Measurements from ENCODE around the gene IMP4. TPM values are rescaled to one million over a fixed set of nuclear protein-coding genes. Genes with fewer than 3 reads are reported as not detected.

The IMP4 gene
- total RNA-seq, 2 experiments from 2014 or later, result 71.1 to 75.2 TPM

DNA sequence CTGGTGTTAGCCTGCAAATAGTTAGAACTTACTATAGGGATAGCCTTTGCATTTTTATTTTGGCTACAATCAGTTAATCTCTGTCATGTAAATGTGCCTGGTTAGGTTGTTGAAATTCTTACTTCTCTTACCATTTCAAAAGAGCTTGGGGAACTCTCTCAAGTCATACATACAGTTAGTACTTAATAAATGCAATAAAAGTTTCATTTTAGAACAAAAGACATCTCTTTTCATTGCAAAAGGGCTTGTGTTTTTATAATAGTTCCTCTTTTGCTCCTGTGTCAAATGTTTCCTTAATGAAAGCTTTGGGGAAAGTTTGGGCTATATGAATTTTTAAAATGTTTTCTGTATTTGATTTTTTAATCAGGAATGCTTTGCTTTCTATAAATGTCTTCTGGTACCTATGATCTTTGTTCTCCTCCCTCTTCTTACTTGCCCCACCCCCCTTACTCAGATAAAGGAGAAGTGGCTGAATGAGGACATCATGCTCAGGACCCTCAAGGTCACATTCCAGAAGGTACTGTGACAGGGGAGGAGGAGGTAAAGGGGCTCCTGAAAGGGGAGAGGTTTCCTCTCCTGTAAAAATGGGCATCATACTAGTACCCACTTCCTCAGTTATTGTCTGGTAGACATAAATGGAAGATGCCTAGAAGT, 26.7 kb downstream of the IMP4 start:
- Mint-ChIP-seq H3K4me1 (peaks cover 39% of the 10 kb centered on the region), H3K27ac (no peak overlapping the region), H3K4me3 (no peak overlapping the region), H3K9me3 (no peaks in the 10 kb centered on the region), H3K36me3 (ENCODE audit: low read depth) (peaks cover 26% of the 10 kb centered on the region), H3K27me3 (no peaks in the 10 kb centered on the region)
- DNase-seq, result no peak
- ChIA-PET CTCF (interaction anchor here (1.1 to 1.5 kb wide), 3 partner anchors 10 to 23 kb away, joined by 3 to 4 read pairs (median 3); no protein-coding TSS in a partner anchor), POLR2A (no interaction called here)

DNA sequence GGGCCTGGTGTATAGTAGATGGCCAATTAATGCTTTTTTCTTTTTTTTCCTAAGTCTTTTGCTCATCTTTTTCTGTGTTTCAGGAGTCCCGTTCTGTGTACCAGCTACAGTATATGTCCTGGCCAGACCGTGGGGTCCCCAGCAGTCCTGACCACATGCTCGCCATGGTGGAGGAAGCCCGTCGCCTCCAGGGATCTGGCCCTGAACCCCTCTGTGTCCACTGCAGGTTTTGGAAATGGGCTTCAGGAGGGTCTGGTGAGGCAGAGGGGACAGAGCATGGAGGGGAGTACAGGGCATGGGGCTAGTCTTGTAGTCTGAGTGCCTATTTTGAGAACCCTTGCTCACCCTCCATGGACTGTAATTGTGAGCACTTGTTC, 27.3 kb downstream of the IMP4 start:
- peaks cover 31% of the 10 kb centered on the region for H3K36me3 Mint-ChIP-seq (ENCODE audit: low read depth)
- peaks cover 44% of the 10 kb centered on the region for H3K4me1 Mint-ChIP-seq
- H3K4me3 Mint-ChIP-seq, result peak overlapping the region; percentile 45
- H3K9me3 Mint-ChIP-seq, result no peaks in the 10 kb centered on the region
- ChIA-PET CTCF (interaction anchor here (0.7 to 1.5 kb wide), 2 partner anchors 10 to 27 kb away, joined by 3 read pairs; partner anchors contain the start of gene IMP4), POLR2A (no interaction called here)
- no peaks in the 10 kb centered on the region for H3K27me3 Mint-ChIP-seq
- no peak for DNase-seq
- peak overlapping the region; percentile 95 for H3K27ac Mint-ChIP-seq

DNA sequence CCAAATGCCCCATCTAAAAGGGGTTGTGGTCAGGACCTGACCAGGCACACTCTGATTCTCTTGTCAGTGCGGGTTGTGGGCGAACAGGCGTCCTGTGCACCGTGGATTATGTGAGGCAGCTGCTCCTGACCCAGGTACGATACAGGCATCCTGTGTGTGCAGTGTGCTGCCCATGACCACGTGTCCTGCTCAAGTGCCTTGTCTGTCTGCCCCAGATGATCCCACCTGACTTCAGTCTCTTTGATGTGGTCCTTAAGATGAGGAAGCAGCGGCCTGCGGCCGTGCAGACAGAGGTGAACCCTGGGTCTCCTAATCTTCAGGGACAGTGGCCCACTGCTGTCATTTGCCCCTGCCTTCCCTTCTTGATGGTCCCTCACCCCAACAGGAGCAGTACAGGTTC, 27.8 kb downstream of the IMP4 start:
- peak overlapping the region; percentile 95 for H3K27ac Mint-ChIP-seq
- peaks cover 36% of the 10 kb centered on the region for H3K36me3 Mint-ChIP-seq (ENCODE audit: low read depth)
- ChIA-PET CTCF (interaction anchor here (0.7 to 1.1 kb wide), 2 partner anchors 10 to 28 kb away, joined by 3 read pairs; partner anchors contain the start of gene IMP4), POLR2A (no interaction called here)
- H3K4me1 Mint-ChIP-seq, result peaks cover 49% of the 10 kb centered on the region
- H3K4me3 Mint-ChIP-seq, result peak overlapping the region; percentile 86
- H3K27me3 Mint-ChIP-seq, result no peaks in the 10 kb centered on the region
- peak; percentile 65 for DNase-seq
- no peaks in the 10 kb centered on the region for H3K9me3 Mint-ChIP-seq

DNA sequence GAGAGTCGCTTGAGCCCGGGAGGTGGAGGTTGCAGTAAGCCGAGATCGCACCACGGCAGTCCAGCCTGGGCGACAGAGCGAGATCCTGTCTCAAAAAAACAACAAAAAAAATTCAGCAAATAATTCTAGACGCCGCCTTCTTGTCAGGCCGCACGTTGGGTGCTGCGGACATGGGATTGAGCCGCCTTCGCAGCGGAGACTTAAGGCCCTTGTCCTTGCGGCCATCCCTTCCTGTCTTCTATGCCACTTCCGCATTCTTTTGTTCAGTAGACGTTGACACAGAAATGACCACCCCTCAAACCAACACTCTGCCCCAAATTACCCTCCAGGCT, 29.0 kb downstream of the IMP4 start:
- Mint-ChIP-seq H3K27me3 (no peaks in the 10 kb centered on the region), H3K4me1 (peaks cover 61% of the 10 kb centered on the region), H3K9me3 (no peaks in the 10 kb centered on the region), H3K36me3 (ENCODE audit: low read depth) (peaks cover 48% of the 10 kb centered on the region), H3K27ac (peak overlapping the region; percentile 95), H3K4me3 (peak overlapping the region; percentile 86)
- no peak for DNase-seq
- POLR2A ChIA-PET, result no interaction called here
- CTCF ChIA-PET, result interaction anchor here (0.9 to 1.1 kb wide), 3 partner anchors 11 to 190 kb away, joined by 3 read pairs; partner anchors contain the start of genes IMP4 and SMPD4

DNA sequence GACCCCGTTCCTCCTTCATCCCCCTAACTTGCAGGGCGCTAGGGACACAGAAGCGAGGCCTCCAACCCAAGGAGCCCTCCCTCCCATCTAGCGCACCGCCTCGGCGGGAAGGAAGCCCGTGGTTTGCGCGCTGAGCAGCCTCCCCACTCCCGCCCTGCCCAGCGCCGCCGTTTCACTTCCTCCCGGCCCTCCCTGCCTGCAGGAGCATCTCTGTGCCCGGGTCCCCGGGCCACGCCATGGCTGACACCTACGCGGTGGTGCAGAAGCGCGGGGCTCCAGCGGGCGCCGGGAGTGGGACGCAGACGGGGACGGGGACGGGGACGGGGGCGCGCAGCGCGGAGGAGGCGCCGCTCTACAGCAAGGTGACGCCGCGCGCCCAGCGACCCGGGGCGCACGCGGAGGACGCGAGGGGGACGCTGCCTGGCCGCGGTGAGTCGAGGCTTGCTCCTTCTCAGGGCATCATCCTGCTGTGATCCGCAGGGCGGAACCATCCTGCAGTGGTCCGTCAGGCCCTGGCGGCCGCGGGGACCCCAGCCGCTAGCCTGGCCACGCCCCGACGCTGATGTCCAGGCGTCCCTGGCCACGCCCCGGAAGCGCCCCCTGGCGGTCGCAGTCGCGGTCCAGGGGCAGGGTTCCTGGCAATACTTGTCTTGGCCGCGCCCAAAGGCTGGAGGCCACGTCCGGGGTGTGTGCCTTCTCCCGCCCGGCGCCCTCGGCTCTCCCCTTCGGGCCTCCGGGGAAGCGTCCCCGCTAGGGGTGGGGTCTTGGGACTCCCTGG, 29.5 kb downstream of the IMP4 start:
- DNase-seq, result peak; percentile 80
- Mint-ChIP-seq H3K36me3 (ENCODE audit: low read depth) (peaks cover 51% of the 10 kb centered on the region), H3K9me3 (no peaks in the 10 kb centered on the region), H3K4me1 (peaks cover 67% of the 10 kb centered on the region), H3K27ac (peak overlapping the region; percentile 95), H3K27me3 (no peaks in the 10 kb centered on the region), H3K4me3 (peak overlapping the region; percentile 86)
- ChIA-PET CTCF (interaction anchor here (1.1 to 2.6 kb wide), 4 partner anchors 19 to 30 kb away, joined by 3 to 20 read pairs (median 5); partner anchors contain the start of gene IMP4), POLR2A (interaction anchor here (0.7 to 1.9 kb wide), 2 partner anchors 19 to 30 kb away, joined by 3 to 10 read pairs; partner anchors contain the start of gene IMP4)

DNA sequence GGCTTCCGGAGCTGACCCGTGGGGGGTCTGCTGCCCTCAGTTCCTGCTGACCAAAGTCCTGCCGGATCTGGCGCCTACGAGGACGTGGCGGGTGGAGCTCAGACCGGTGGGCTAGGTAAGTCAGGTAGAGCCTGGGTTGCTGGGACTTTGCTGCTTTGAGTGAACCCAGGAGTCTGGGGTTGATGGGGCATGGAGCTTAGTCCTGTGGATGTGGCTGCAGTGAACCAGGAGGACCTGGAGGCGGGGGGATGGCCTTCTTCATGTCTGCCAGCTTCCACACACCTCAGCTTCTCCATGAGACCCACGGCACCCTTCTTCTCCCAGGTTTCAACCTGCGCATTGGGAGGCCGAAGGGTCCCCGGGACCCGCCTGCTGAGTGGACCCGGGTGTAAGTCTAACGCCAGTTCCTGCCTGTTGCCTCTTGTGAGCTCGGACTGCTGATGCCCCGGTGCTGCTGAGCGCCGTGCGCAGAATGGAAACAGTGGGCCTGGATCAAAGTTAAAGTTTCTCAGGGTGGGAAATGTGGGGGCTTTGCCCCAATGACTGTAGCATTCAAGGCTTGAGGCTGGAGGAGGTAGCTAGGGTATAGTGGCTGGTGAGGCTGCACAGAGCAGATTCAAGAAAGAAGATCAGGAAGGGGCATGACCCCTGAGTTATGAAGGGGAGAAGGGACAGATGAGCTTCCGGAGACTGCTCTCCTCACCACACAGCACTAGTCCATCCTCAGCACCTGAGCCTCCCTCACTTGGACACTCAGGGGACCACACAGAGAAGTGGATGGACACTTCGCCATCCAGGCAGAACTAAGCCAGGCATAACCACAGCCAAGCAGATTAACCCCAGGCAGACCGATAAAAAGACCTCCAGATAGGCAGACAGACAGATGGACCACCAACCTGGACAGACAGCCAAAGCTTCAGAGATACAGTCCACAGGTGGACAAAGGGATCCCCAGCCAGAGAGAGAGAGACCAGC, 30.4 kb downstream of the IMP4 start:
- peak overlapping the region; percentile 86 for H3K4me3 Mint-ChIP-seq
- CTCF ChIA-PET, result interaction anchor here (0.6 to 2.6 kb wide), 8 partner anchors 11 to 80 kb away, joined by 3 to 20 read pairs (median 4); partner anchors contain the start of genes IMP4 and PTPN18
- H3K27me3 Mint-ChIP-seq, result no peaks in the 10 kb centered on the region
- DNase-seq, result no peak
- peaks cover 55% of the 10 kb centered on the region for H3K36me3 Mint-ChIP-seq (ENCODE audit: low read depth)
- H3K4me1 Mint-ChIP-seq, result peaks cover 75% of the 10 kb centered on the region
- H3K9me3 Mint-ChIP-seq, result no peaks in the 10 kb centered on the region
- POLR2A ChIA-PET, result interaction anchor here (0.6 to 1.9 kb wide), 4 partner anchors 18 to 720 kb away, joined by 3 to 10 read pairs (median 4); partner anchors contain the start of genes FAM168B and IMP4
- peak overlapping the region; percentile 83 for H3K27ac Mint-ChIP-seq

DNA sequence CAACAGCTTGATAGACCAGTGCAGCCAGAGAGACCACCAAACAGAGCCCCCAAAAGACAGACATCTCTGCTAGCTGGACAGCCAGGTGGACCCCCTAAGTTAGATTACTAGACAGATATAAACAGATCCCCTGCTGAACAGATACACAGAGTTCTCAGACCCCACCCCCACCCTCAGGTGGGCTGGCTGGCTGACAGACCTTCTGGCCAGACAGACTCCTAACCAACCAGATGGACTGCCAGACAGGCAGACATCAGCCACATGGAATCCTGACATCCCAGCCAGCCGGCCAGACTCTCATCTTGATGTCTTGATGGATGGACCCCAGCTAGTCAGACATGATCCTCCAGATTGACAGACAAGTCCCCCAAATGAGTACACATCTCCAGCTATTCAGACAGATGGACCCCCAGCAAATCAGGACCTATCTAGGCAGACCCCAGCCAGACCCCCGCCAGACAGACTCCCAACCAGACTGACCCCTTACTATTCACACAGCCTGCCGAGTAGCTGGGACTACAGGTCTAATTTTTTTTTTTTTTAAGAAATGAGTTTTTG, 31.2 kb downstream of the IMP4 start:
- ChIA-PET CTCF (interaction anchor here (0.6 to 2.6 kb wide), 9 partner anchors 10 to 208 kb away, joined by 3 to 20 read pairs (median 4); partner anchors contain the start of genes IMP4 and PTPN18), POLR2A (interaction anchor here (0.5 to 1.9 kb wide), 2 partner anchors 11 to 31 kb away, joined by 3 to 10 read pairs; partner anchors contain the start of gene IMP4)
- peak overlapping the region; percentile 83 for H3K27ac Mint-ChIP-seq
- peaks cover 59% of the 10 kb centered on the region for H3K36me3 Mint-ChIP-seq (ENCODE audit: low read depth)
- peaks cover 80% of the 10 kb centered on the region for H3K4me1 Mint-ChIP-seq
- no peaks in the 10 kb centered on the region for H3K27me3 Mint-ChIP-seq
- DNase-seq, result no peak
- peak overlapping the region; percentile 86 for H3K4me3 Mint-ChIP-seq
- H3K9me3 Mint-ChIP-seq, result no peaks in the 10 kb centered on the region

DNA sequence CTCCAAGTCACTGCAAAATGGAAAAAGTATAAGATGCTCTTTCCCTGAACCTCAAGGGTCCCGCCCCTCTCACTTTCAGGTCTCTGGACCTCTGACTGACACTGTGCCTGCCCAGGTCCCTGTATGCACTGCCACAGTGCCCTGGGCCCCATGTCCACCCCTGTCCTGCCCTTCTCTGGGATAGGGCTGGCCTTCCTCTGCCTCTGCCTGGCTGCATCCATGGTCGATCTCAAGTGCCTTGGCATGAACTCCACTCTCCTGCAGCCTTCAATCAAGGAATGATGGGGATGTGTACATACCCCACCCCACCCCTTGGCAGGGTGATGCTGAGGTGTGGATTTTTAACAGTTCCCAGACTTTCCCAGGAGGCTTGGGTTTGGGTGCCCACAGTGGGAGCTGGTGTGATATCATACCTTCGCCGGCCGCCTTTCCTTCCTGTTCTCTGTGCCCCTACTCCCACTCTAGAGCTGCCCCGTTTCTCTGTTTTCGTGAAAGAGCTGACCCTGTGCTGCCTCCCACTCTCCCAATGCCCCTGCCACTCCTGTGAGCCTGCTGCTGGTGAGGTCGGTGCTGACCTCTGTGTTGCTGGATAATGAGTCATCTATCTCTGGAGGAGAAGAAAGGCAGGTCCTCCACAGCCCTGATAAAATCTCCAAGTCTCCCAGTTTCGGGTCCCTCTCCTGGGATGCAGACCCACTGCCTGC, 32.0 kb downstream of the IMP4 start:
- no peak for DNase-seq
- no peaks in the 10 kb centered on the region for H3K27me3 Mint-ChIP-seq
- peaks cover 86% of the 10 kb centered on the region for H3K4me1 Mint-ChIP-seq
- H3K4me3 Mint-ChIP-seq, result peak overlapping the region; percentile 40
- H3K27ac Mint-ChIP-seq, result peak overlapping the region; percentile 55
- CTCF ChIA-PET, result interaction anchor here (2.6 kb wide), 1 partner anchor 33 kb away, joined by 20 read pairs; the partner anchor contains the start of gene IMP4
- no peaks in the 10 kb centered on the region for H3K9me3 Mint-ChIP-seq
- POLR2A ChIA-PET, result no interaction called here
- H3K36me3 Mint-ChIP-seq (ENCODE audit: low read depth), result peaks cover 65% of the 10 kb centered on the region

DNA sequence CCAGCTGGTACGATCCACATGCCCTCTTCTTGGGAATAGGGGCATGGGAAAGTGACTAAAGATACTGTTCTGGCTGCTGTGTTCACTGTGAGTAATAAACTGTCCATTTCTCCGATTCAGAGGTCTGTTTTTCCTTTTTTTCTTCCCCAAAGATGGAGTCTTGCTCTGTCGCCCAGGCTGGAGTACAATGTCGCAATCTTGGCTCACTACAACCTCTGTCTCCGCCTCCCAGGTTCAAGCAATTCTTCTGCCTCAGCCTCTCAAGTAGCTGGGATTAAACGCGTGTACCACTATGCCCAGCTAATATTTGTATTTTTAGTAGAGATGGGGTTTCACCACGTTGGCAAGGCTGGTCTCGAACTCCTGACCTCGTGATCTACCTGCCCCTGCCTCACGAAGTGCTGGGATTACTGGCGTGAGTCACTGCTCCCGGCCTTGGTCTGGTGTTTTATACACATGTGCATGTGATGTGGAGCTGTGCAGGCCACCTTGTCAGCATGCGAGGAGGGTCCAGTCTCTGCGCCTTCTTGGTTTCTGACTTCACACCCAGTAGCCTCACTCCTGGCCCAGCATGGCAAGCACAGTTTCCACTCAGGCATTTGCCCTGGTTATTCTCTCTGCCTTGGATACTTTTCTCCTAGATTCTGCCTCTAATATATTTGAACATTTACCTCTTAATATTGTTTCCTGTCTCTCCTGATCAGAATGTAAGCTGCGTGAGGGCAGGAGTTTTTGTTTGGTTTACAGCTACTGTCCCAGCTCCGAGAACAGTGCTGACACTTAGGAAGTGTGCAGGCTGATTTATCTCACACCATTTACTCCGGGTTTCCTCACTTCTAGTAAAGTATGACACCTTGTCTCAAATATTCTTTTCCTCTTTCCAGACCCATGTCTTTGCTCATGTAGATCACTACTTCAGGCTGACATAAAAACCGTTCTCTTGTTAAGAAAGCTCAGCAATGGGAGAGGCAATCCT, 32.9 kb downstream of the IMP4 start:
- Mint-ChIP-seq H3K4me3 (no peak overlapping the region), H3K27ac (no peak overlapping the region), H3K36me3 (ENCODE audit: low read depth) (peaks cover 69% of the 10 kb centered on the region), H3K27me3 (no peaks in the 10 kb centered on the region), H3K9me3 (no peaks in the 10 kb centered on the region), H3K4me1 (peaks cover 86% of the 10 kb centered on the region)
- POLR2A ChIA-PET, result interaction anchor here (0.6 kb wide), 1 partner anchor 201 kb away, joined by 3 read pairs; no protein-coding TSS in a partner anchor
- no peak for DNase-seq
- CTCF ChIA-PET, result no interaction called here

DNA sequence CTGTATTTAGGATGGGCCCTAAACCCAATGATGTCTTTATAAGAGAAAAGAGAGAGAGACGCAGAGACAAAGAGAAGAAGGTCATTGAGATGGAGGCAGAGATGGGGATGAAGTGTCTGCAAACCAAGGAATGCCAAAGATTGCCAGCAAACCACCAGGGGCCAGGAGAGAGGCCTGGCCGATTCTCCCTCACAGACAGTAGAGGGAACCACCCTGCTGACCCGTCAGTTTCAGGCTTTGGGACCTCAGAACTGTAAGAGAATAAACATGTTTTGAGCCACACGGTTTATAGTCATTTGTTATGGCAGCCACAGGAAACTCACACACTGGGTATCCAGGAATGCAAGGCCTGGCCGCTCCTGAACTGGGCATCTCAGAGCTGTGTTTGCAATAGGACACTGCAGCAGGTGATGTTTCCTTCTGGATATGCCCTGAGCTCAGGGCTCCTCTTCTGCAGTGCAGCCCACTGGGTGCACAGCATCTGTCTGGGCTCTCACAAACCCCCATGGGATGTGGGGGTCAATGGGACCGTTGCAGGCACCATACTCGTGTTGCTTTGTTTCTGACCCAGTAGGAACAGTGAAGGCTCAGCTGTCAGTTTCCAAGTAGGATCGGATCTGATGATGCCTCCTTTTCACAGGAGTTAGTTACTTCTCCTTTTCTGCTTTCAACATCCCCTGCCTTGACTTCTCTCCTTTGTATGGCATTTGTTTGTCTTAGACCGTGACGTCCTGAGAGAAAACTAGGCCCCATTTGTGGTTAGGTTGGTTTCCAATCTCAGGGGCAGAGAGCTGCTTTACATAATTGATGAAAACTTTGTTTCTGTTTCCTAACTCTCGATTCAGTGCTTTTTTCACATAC, 34.0 kb downstream of the IMP4 start:
- Mint-ChIP-seq H3K36me3 (ENCODE audit: low read depth) (peaks cover 75% of the 10 kb centered on the region), H3K27ac (peak overlapping the region; percentile 65), H3K9me3 (no peaks in the 10 kb centered on the region), H3K27me3 (no peaks in the 10 kb centered on the region), H3K4me1 (peaks cover 83% of the 10 kb centered on the region), H3K4me3 (no peak overlapping the region)
- ChIA-PET CTCF (interaction anchor here (0.8 to 1.9 kb wide), 4 partner anchors 9 to 195 kb away, joined by 3 to 5 read pairs (median 4); partner anchors contain the start of gene SMPD4), POLR2A (interaction anchor here (0.6 to 0.9 kb wide), 3 partner anchors 51 to 202 kb away, joined by 3 read pairs; partner anchors contain the start of gene SMPD4)
- no peak for DNase-seq

All from activated CD4-positive, alpha-beta T cell treated with anti-CD3 and anti-CD28 coated beads, Interleukin-2, amount 10 ng/mL, durations not matched to agents 7 days and 5 days (primary cell).